ENCODE measurements around the gene MRPL38. TPM values are rescaled to one million over a fixed set of nuclear protein-coding genes. Genes with fewer than 3 reads are reported as not detected.

The MRPL38 gene
- total and polyA plus RNA-seq, 8 donors = 9.3 to 244 (median 52.2) TPM

GRCh38 chr17:75927286-75927922 lies 22.7 kb upstream of the MRPL38 start:
- Histone ChIP-seq H3K9me3 (no peaks in the 10 kb centered on the region), H3K27me3 (no peaks in the 10 kb centered on the region), H3K4me3 (no peak overlapping the region), H3K27ac (no peak overlapping the region), H3K4me1 (no peaks in the 10 kb centered on the region), H3K36me3 (peaks cover 5 to 41% (median 27%) of the 10 kb centered on the region in 4 donors)
- 46 to 58% (median 51%) methylated on average over 5 to 6 of the region's 6 CpGs for WGBS, 5 donors
- DNase-seq = peak; percentile 54 to 60
- intact Hi-C loops (cut with DNase I; ENCODE audit: low total_unique reads) = no loop called here
- TF ChIP-seq POLR2A (IDR thresholded peaks at IDR 0.05) (no peak), POLR2AphosphoS5 (IDR thresholded peaks at IDR 0.05) (no peak), EP300 (IDR thresholded peaks at IDR 0.05) (no peak), CTCF (IDR thresholded peaks at IDR 0.05) (peak in 1 of 7 experiments; percentile 42)

- Histone ChIP-seq H3K36me3 (peaks cover 5 to 43% (median 28%) of the 10 kb centered on the region in 4 donors), H3K4me3 (no peak overlapping the region), H3K9me3 (no peaks in the 10 kb centered on the region), H3K4me1 (no peaks in the 10 kb centered on the region), H3K27me3 (no peaks in the 10 kb centered on the region), H3K27ac (no peak overlapping the region)
- DNase-seq = no peak
- no peak for TF ChIP-seq EP300 (IDR thresholded peaks at IDR 0.05)
- TF ChIP-seq POLR2AphosphoS5 (IDR thresholded peaks at IDR 0.05) = no peak
- TF ChIP-seq POLR2A (IDR thresholded peaks at IDR 0.05) = no peak
- no peak for TF ChIP-seq CTCF (IDR thresholded peaks at IDR 0.05)
- intact Hi-C loops (cut with DNase I; ENCODE audit: low total_unique reads) = no loop called here
- 88 to 99% (median 92%) methylated on average over 4 of the region's 4 CpGs for WGBS, 5 donors
Observed at GRCh38 chr17:75926456-75926855, 21.8 kb upstream of the MRPL38 start.

- Histone ChIP-seq H3K4me1 (no peaks in the 10 kb centered on the region), H3K4me3 (no peak overlapping the region), H3K27me3 (no peaks in the 10 kb centered on the region), H3K27ac (no peak overlapping the region), H3K9me3 (no peaks in the 10 kb centered on the region), H3K36me3 (peaks cover 5 to 43% (median 28%) of the 10 kb centered on the region in 4 donors)
- TF ChIP-seq EP300 (IDR thresholded peaks at IDR 0.05) (no peak), CTCF (IDR thresholded peaks at IDR 0.05) (no peak), POLR2AphosphoS5 (IDR thresholded peaks at IDR 0.05) (no peak), POLR2A (IDR thresholded peaks at IDR 0.05) (no peak)
- no peak for DNase-seq
- intact Hi-C loops (cut with DNase I; ENCODE audit: low total_unique reads) = no loop called here
- WGBS, 5 donors = 94 to 97% (median 96%) methylated on average over 15 of the region's 15 CpGs
Observed at GRCh38 chr17:75925912-75926311, 21.2 kb upstream of the MRPL38 start.

GRCh38 chr17:75925103-75925502 lies 20.4 kb upstream of the MRPL38 start:
- Histone ChIP-seq H3K27ac (no peak overlapping the region), H3K4me3 (no peak overlapping the region), H3K36me3 (peaks cover 5 to 43% (median 32%) of the 10 kb centered on the region in 4 donors), H3K4me1 (no peaks in the 10 kb centered on the region), H3K9me3 (no peaks in the 10 kb centered on the region), H3K27me3 (no peaks in the 10 kb centered on the region)
- whole genome bisulfite sequencing, 5 donors = 94 to 98% (median 97%) methylated on average over 7 to 11 of the region's 11 CpGs
- no peak for DNase-seq
- no peak for TF ChIP-seq POLR2AphosphoS5 (IDR thresholded peaks at IDR 0.05)
- no peak for TF ChIP-seq CTCF (IDR thresholded peaks at IDR 0.05)
- intact Hi-C loops (cut with DNase I; ENCODE audit: low total_unique reads) = no loop called here
